ENCODE data around the gene LPGAT1.

- TF ChIP-seq POLR2A (IDR thresholded peaks at IDR 0.05) (no peak), CTCF (IDR thresholded peaks at IDR 0.05) (no peak)
Observed at GRCh38 chr1:211748810-211749209, 81.8 kb downstream of the LPGAT1 start.

Data from thyroid gland (tissue), 4 donors.